ENCODE measurements around the gene RPS4Y2.

Gene RPS4Y2

GRCh38 chrY:20798351-20799049 is 42.6 kb downstream of the RPS4Y2 start:
- Histone ChIP-seq H3K36me3 (ENCODE audit: control insufficient read depth, low read length) (no peaks in the 10 kb centered on the region), H4K20me1 (ENCODE audit: control insufficient read depth, insufficient read depth, low read depth, low read length) (no peaks in the 10 kb centered on the region), H3K4me1 (ENCODE audit: control insufficient read depth, low read length) (peaks cover 9% of the 10 kb centered on the region), H3K4me3 (ENCODE audit: low read length) (peak overlapping the region; percentile 60), H3K27me3 (ENCODE audit: control insufficient read depth, low read length) (no peaks in the 10 kb centered on the region), H3F3A (ENCODE audit: control insufficient read depth, insufficient read depth) (no peaks in the 10 kb centered on the region), H3K9me2 (replicated peaks; ENCODE audit: control insufficient read depth, low read length) (no peaks in the 10 kb centered on the region), H3K9me3 (ENCODE audit: control insufficient read depth, insufficient read depth, low read length) (no peaks in the 10 kb centered on the region), H3K79me2 (ENCODE audit: control insufficient read depth, low read length) (no peaks in the 10 kb centered on the region), H3K27ac (ENCODE audit: low read depth, low read length) (no peak overlapping the region), H3K4me2 (ENCODE audit: low read length) (peak overlapping the region; percentile 76)
- TF ChIP-seq CTCF (IDR thresholded peaks at IDR 0.05; ENCODE audit: low read depth, low read length, poor library complexity, severe bottlenecking), result no peak
- TF ChIP-seq EZH2phosphoT487 (IDR thresholded peaks at IDR 0.05; ENCODE audit: borderline replicate concordance, low read length), result no peak

GRCh38 chrY:20802659-20803058 is 46.8 kb downstream of the RPS4Y2 start:
- no peaks in the 10 kb centered on the region for H4K20me1 ChIP-seq (ENCODE audit: control insufficient read depth, insufficient read depth, low read depth, low read length)
- no peaks in the 10 kb centered on the region for H3F3A ChIP-seq (ENCODE audit: control insufficient read depth, insufficient read depth)
- TF ChIP-seq EZH2phosphoT487 (IDR thresholded peaks at IDR 0.05; ENCODE audit: borderline replicate concordance, low read length) (no peak), CTCF (IDR thresholded peaks at IDR 0.05; ENCODE audit: low read depth, low read length, poor library complexity, severe bottlenecking) (no peak)
- H3K4me1 ChIP-seq (ENCODE audit: control insufficient read depth, low read length), result peaks cover 9% of the 10 kb centered on the region
- no peak overlapping the region for H3K4me2 ChIP-seq (ENCODE audit: low read length)
- no peaks in the 10 kb centered on the region for H3K36me3 ChIP-seq (ENCODE audit: control insufficient read depth, low read length)
- no peaks in the 10 kb centered on the region for H3K9me2 ChIP-seq (replicated peaks; ENCODE audit: control insufficient read depth, low read length)
- H3K4me3 ChIP-seq (ENCODE audit: low read length), result no peak overlapping the region
- H3K79me2 ChIP-seq (ENCODE audit: control insufficient read depth, low read length), result no peaks in the 10 kb centered on the region
- no peak overlapping the region for H3K27ac ChIP-seq (ENCODE audit: low read depth, low read length)
- H3K27me3 ChIP-seq (ENCODE audit: control insufficient read depth, low read length), result no peaks in the 10 kb centered on the region
- no peaks in the 10 kb centered on the region for H3K9me3 ChIP-seq (ENCODE audit: control insufficient read depth, insufficient read depth, low read length)

- Histone ChIP-seq H3K4me3 (ENCODE audit: low read length) (no peak overlapping the region), H3K27me3 (ENCODE audit: control insufficient read depth, low read length) (no peaks in the 10 kb centered on the region), H4K20me1 (ENCODE audit: control insufficient read depth, insufficient read depth, low read depth, low read length) (no peaks in the 10 kb centered on the region), H3F3A (ENCODE audit: control insufficient read depth, insufficient read depth) (no peaks in the 10 kb centered on the region), H3K36me3 (ENCODE audit: control insufficient read depth, low read length) (no peaks in the 10 kb centered on the region), H3K9me2 (replicated peaks; ENCODE audit: control insufficient read depth, low read length) (no peaks in the 10 kb centered on the region), H3K4me1 (ENCODE audit: control insufficient read depth, low read length) (no peaks in the 10 kb centered on the region), H3K79me2 (ENCODE audit: control insufficient read depth, low read length) (no peaks in the 10 kb centered on the region), H3K9me3 (ENCODE audit: control insufficient read depth, insufficient read depth, low read length) (no peaks in the 10 kb centered on the region), H3K27ac (ENCODE audit: low read depth, low read length) (no peak overlapping the region), H3K4me2 (ENCODE audit: low read length) (no peak overlapping the region)
- no peak for TF ChIP-seq CTCF (IDR thresholded peaks at IDR 0.05; ENCODE audit: low read depth, low read length, poor library complexity, severe bottlenecking)
- TF ChIP-seq EZH2phosphoT487 (IDR thresholded peaks at IDR 0.05; ENCODE audit: borderline replicate concordance, low read length), result no peak
Observed at GRCh38 chrY:20806243-20806642, 50.3 kb downstream of the RPS4Y2 start.
